ENCODE measurements around the gene INSM1.

Gene INSM1

DNA sequence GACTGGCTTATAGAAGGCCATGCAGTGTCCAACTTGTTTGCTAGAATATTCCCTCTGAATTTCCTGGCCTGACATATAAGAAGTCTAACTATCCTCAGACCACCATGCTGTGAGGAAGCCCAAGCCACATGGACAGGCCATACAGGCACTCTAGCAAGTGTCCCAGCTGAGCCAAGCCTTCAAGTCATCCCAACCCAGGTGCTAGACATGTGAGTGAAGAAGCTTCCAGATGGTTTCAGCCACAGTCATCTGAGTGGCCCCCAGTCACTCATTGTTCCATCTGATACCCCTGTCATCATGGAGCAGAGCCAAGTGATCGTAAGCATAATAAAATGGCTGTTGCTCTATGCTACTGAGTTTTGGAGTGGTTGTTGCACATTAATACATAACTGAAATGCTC is 46.0 kb upstream of the INSM1 start:
- Histone ChIP-seq H3F3A (ENCODE audit: insufficient read depth, low read length) (no peaks in the 10 kb centered on the region), H3K36me3 (replicated peaks; ENCODE audit: insufficient read depth, low read length) (no peaks in the 10 kb centered on the region), H3K4me1 (ENCODE audit: low read length) (no peaks in the 10 kb centered on the region), H3K9ac (ENCODE audit: low read length) (no peak overlapping the region), H2AFZ (ENCODE audit: low read length) (no peak overlapping the region), H3K27me3 (replicated peaks; ENCODE audit: insufficient read depth, low read length) (no peaks in the 10 kb centered on the region), H3K9me3 (replicated peaks; ENCODE audit: insufficient read depth, low read length) (no peaks in the 10 kb centered on the region), H3K79me2 (ENCODE audit: low read length) (no peaks in the 10 kb centered on the region), H3K4me2 (ENCODE audit: low read depth, low read length) (no peak overlapping the region), H3K9me2 (replicated peaks; ENCODE audit: insufficient read depth, low read length) (no peaks in the 10 kb centered on the region), H3K27ac (ENCODE audit: low read length) (no peak overlapping the region), H3K4me3 (ENCODE audit: low read length) (no peak overlapping the region), H4K20me1 (ENCODE audit: insufficient read depth, low read length) (no peaks in the 10 kb centered on the region)
- TF ChIP-seq, protein P1, sequence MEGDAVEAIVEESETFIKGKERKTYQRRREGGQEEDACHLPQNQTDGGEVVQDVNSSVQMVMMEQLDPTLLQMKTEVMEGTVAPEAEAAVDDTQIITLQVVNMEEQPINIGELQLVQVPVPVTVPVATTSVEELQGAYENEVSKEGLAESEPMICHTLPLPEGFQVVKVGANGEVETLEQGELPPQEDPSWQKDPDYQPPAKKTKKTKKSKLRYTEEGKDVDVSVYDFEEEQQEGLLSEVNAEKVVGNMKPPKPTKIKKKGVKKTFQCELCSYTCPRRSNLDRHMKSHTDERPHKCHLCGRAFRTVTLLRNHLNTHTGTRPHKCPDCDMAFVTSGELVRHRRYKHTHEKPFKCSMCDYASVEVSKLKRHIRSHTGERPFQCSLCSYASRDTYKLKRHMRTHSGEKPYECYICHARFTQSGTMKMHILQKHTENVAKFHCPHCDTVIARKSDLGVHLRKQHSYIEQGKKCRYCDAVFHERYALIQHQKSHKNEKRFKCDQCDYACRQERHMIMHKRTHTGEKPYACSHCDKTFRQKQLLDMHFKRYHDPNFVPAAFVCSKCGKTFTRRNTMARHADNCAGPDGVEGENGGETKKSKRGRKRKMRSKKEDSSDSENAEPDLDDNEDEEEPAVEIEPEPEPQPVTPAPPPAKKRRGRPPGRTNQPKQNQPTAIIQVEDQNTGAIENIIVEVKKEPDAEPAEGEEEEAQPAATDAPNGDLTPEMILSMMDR (IDR thresholded peaks at IDR 0.05; ENCODE audit: low read length) = no peak
- no peak for TF ChIP-seq EZH2 (optimal IDR thresholded peaks at IDR 0.05; ENCODE audit: low read depth, low read length)
- no peak for TF ChIP-seq EZH2phosphoT487 (IDR thresholded peaks at IDR 0.05; ENCODE audit: low read length)
- DNase-seq = no peak

DNA sequence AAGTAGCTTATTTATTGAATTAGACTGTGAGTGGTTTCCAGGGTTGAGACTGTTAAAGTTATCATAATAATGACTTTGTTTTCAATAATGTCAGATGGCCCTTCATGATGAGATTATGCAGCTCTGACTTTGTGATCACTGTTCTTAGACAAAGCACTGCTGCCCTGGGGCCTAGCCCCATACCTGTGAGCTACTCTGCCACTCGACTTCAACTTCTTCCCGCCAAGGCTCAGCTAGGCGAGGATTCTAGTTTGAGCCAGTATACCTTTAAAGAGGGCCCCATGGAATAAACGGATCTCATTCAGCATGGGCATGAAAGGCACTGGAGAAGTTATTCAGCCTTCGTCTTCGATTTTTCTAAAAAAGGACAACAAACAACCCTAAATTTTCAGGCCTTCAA is 45.0 kb upstream of the INSM1 start:
- Histone ChIP-seq H3K79me2 (ENCODE audit: low read length) (no peaks in the 10 kb centered on the region), H4K20me1 (ENCODE audit: insufficient read depth, low read length) (no peaks in the 10 kb centered on the region), H3K4me3 (ENCODE audit: low read length) (no peak overlapping the region), H3K9ac (ENCODE audit: low read length) (no peak overlapping the region), H3K9me3 (replicated peaks; ENCODE audit: insufficient read depth, low read length) (no peaks in the 10 kb centered on the region), H3F3A (ENCODE audit: insufficient read depth, low read length) (no peaks in the 10 kb centered on the region), H2AFZ (ENCODE audit: low read length) (no peak overlapping the region), H3K27ac (ENCODE audit: low read length) (no peak overlapping the region), H3K9me2 (replicated peaks; ENCODE audit: insufficient read depth, low read length) (no peaks in the 10 kb centered on the region), H3K4me2 (ENCODE audit: low read depth, low read length) (no peak overlapping the region), H3K36me3 (replicated peaks; ENCODE audit: insufficient read depth, low read length) (no peaks in the 10 kb centered on the region), H3K4me1 (ENCODE audit: low read length) (peaks cover 2% of the 10 kb centered on the region; the same call in 1 of the 2 replicates), H3K27me3 (replicated peaks; ENCODE audit: insufficient read depth, low read length) (no peaks in the 10 kb centered on the region)
- no peak for DNase-seq
- TF ChIP-seq EZH2 (optimal IDR thresholded peaks at IDR 0.05; ENCODE audit: low read depth, low read length) (no peak), EZH2phosphoT487 (IDR thresholded peaks at IDR 0.05; ENCODE audit: low read length) (no peak)
- TF ChIP-seq, protein P1 (IDR thresholded peaks at IDR 0.05; ENCODE audit: low read length) = no peak

DNA sequence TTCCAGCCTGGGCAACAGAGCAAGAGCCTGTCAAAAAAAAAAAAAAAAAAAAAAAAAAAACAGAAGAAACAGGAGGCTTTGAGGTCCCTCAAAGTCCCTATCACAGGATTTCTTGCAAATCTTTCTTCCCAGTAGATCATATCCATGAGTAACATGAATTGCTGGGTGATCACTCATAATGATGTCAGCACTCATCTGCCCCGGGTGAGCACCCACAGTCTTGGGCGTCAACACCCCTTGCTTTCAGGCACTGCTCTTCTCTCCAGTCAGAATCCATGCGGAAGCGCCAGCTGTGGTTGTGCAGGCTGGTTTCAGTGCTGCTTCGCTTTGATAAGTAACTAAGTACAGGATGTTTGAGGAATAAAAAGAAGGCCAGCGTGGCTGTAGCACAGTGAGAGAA is 40.2 kb upstream of the INSM1 start:
- no peaks in the 10 kb centered on the region for H3K9me3 ChIP-seq (replicated peaks; ENCODE audit: insufficient read depth, low read length)
- TF ChIP-seq EZH2 (optimal IDR thresholded peaks at IDR 0.05; ENCODE audit: low read depth, low read length) (no peak), EZH2phosphoT487 (IDR thresholded peaks at IDR 0.05; ENCODE audit: low read length) (no peak)
- TF ChIP-seq, protein P1 (IDR thresholded peaks at IDR 0.05; ENCODE audit: low read length) = no peak
- no peak for DNase-seq

More for the DNA sequence above, 40.2 kb upstream of the INSM1 start:
- Histone ChIP-seq H3K4me1 (ENCODE audit: low read length) (peaks cover 10% of the 10 kb centered on the region; the same call in 1 of the 2 replicates), H3K9ac (ENCODE audit: low read length) (no peak overlapping the region), H3K4me3 (ENCODE audit: low read length) (no peak overlapping the region), H3K79me2 (ENCODE audit: low read length) (no peaks in the 10 kb centered on the region), H3K9me2 (replicated peaks; ENCODE audit: insufficient read depth, low read length) (no peaks in the 10 kb centered on the region), H3K36me3 (replicated peaks; ENCODE audit: insufficient read depth, low read length) (no peaks in the 10 kb centered on the region), H3K27me3 (replicated peaks; ENCODE audit: insufficient read depth, low read length) (no peaks in the 10 kb centered on the region), H3K27ac (ENCODE audit: low read length) (no peak overlapping the region), H2AFZ (ENCODE audit: low read length) (no peak overlapping the region), H3K4me2 (ENCODE audit: low read depth, low read length) (no peak overlapping the region), H4K20me1 (ENCODE audit: insufficient read depth, low read length) (no peaks in the 10 kb centered on the region), H3F3A (ENCODE audit: insufficient read depth, low read length) (no peaks in the 10 kb centered on the region)

All from MM.1S (cell line).